HG03196 (cell line): Measurements from ENCODE around the gene PTX4.

ENCODE experiments used
- ATAC-seq: cut with Tn5 transposase; IDR thresholded peaks from one replicate; pipeline ENCODE4 v1.9.1; 2021; ENCODE audit not compliant: unreplicated experiment

Gene PTX4

GRCh38 chr16:1488619-1489018, at the start of gene PTX4:
Gene PTX4, minus strand, starts transcription at chr16:1488944. Its CDS starts 35 bp downstream, at chr16:1488909.
- no peak for ATAC-seq

GRCh38 chr16:1537763-1538289, 49.1 kb upstream of the PTX4 start:
- no peak for ATAC-seq

- no peak for ATAC-seq
Measured at GRCh38 chr16:1537138-1537577, 48.4 kb upstream of the PTX4 start.

GRCh38 chr16:1536601-1537000, 47.9 kb upstream of the PTX4 start:
- ATAC-seq, result no peak

- no peak for ATAC-seq
Measured at GRCh38 chr16:1535391-1536291, 46.9 kb upstream of the PTX4 start.

- no peak for ATAC-seq
Measured at GRCh38 chr16:1534021-1535020, 45.6 kb upstream of the PTX4 start.

- no peak for ATAC-seq
Measured at GRCh38 chr16:1533443-1533951, 44.8 kb upstream of the PTX4 start, which contains the start of gene TMEM204. Gene TMEM204, plus strand, starts transcription at chr16:1533666. Its CDS starts 610 bp downstream, at chr16:1534276.

GRCh38 chr16:1532771-1533170, 44.0 kb upstream of the PTX4 start:
- no peak for ATAC-seq

- ATAC-seq, result no peak
Measured at GRCh38 chr16:1532081-1532760, 43.5 kb upstream of the PTX4 start.

GRCh38 chr16:1531638-1531910, 42.8 kb upstream of the PTX4 start:
- no peak for ATAC-seq

- no peak for ATAC-seq
Measured at GRCh38 chr16:1530883-1531637, 42.3 kb upstream of the PTX4 start.

GRCh38 chr16:1530349-1530882, 41.7 kb upstream of the PTX4 start:
- no peak for ATAC-seq

GRCh38 chr16:1528921-1529537, 40.3 kb upstream of the PTX4 start:
- no peak for ATAC-seq

GRCh38 chr16:1527836-1528811, 39.4 kb upstream of the PTX4 start:
- no peak for ATAC-seq

GRCh38 chr16:1526608-1527555, 38.1 kb upstream of the PTX4 start:
- ATAC-seq, result no peak

GRCh38 chr16:1525871-1526607, 37.3 kb upstream of the PTX4 start:
- no peak for ATAC-seq
